WTC11 (cell line): Measurements from ENCODE around the gene CENPM. TPM values are rescaled to one million over a fixed set of nuclear protein-coding genes. Genes with fewer than 3 reads are reported as not detected.

Source experiments
- ATAC-seq: fragments of 200-7000 bp; cut with Tn5 transposase; 2 replicates; pipeline ENCODE4 v1.10.0; 2021; ENCODE audit warnings: mild to moderate bottlenecking, moderate library complexity
- CTCF ChIA-PET: fragments of 300-600 bp; sonication (Branson Sonifier 250); formaldehyde crosslinking; loops from one replicate; lab custom pipeline; 2021; ENCODE audit warnings: antibody characterized with exemption; lab: Charles Lee
- POLR2A ChIA-PET: fragments of 350-600 bp; sonication (Branson Sonifier 250); formaldehyde crosslinking; loops from one replicate; lab custom pipeline; 2021; ENCODE audit warnings: antibody characterized with exemption; lab: Charles Lee
- DNase-seq: peaks from one replicate; pipeline ENCODE4 v3.0.0; 2021; ENCODE audit warnings: low spot score
- H3K27ac Mint-ChIP-seq: 2 replicates; pipeline ENCODE4 v1.8.0; 2021; ENCODE audit warnings: mixed read lengths
- H3K27me3 Mint-ChIP-seq: 2 replicates; pipeline ENCODE4 v1.8.0; 2021; ENCODE audit warnings: low read depth, mild to moderate bottlenecking, moderate library complexity, mixed read lengths
- H3K36me3 Mint-ChIP-seq: 2 replicates; pipeline ENCODE4 v1.8.0; 2021; ENCODE audit warnings: mixed read lengths
- H3K4me1 Mint-ChIP-seq: 2 replicates; pipeline ENCODE4 v1.8.0; 2022; ENCODE audit warnings: mixed read lengths
- H3K4me3 Mint-ChIP-seq: 2 replicates; pipeline ENCODE4 v1.8.0; 2021; ENCODE audit warnings: mild to moderate bottlenecking, moderate library complexity, mixed read lengths
- H3K9me3 Mint-ChIP-seq: 2 replicates; pipeline ENCODE4 v1.8.0; 2021; ENCODE audit warnings: mixed read lengths
- ETV6 ChIP-seq: sonication (generic); formaldehyde crosslinking; IDR thresholded peaks from 2 replicates; pipeline ENCODE4 v1.8.1; 2022; ENCODE audit warnings: mild to moderate bottlenecking, missing genetic modification reagents
- GABPB1 ChIP-seq: sonication (generic); formaldehyde crosslinking; IDR thresholded peaks from 2 replicates; pipeline ENCODE4 v1.8.1; 2023; ENCODE audit warnings: mild to moderate bottlenecking, missing genetic modification reagents
- MXD4 ChIP-seq: fragments of 250-450 bp; sonication (Bioruptor Pico); IDR thresholded peaks from 2 replicates; pipeline ENCODE4 v1.8.0; 2021; ENCODE audit warnings: mild to moderate bottlenecking, moderate library complexity, borderline replicate concordance
- MYBL2 ChIP-seq: sonication (generic); formaldehyde crosslinking; IDR thresholded peaks from 2 replicates; pipeline ENCODE4 v1.8.1; 2023; ENCODE audit warnings: mild to moderate bottlenecking, moderate library complexity, missing genetic modification reagents
- NFATC4 ChIP-seq: fragments of 250-450 bp; sonication (Bioruptor Pico); IDR thresholded peaks from 2 replicates; pipeline ENCODE4 v1.9.0; 2021; ENCODE audit warnings: mild to moderate bottlenecking
- NR1H2 ChIP-seq: sonication (generic); formaldehyde crosslinking; IDR thresholded peaks from 2 replicates; pipeline ENCODE4 v1.9.0; 2021; ENCODE audit warnings: mild to moderate bottlenecking, moderate library complexity, missing genetic modification reagents
- RORB ChIP-seq: fragments of 250-450 bp; sonication (Bioruptor Pico); IDR thresholded peaks from 2 replicates; pipeline ENCODE4 v1.9.0; 2021; ENCODE audit warnings: mild to moderate bottlenecking
- SMAD4 ChIP-seq: sonication (generic); formaldehyde crosslinking; IDR thresholded peaks from 2 replicates; pipeline ENCODE4 v1.8.0; 2022; ENCODE audit warnings: mild to moderate bottlenecking, missing genetic modification reagents
- SP1 ChIP-seq: sonication (generic); formaldehyde crosslinking; conservative IDR thresholded peaks from 2 replicates; pipeline ENCODE4 v1.8.1; 2022; ENCODE audit warnings: missing genetic modification reagents
- ZBTB21 ChIP-seq: sonication (generic); formaldehyde crosslinking; IDR thresholded peaks from 2 replicates; pipeline ENCODE4 v1.8.1; 2023; ENCODE audit warnings: mild to moderate bottlenecking, missing genetic modification reagents, borderline replicate concordance
- ZNF219 ChIP-seq: sonication (generic); formaldehyde crosslinking; IDR thresholded peaks from 2 replicates; pipeline ENCODE4 v1.8.0; 2023; ENCODE audit warnings: missing genetic modification reagents, mild to moderate bottlenecking, borderline replicate concordance
- ZNF396 ChIP-seq: fragments of 250-450 bp; sonication (Bioruptor Pico); IDR thresholded peaks from 2 replicates; pipeline ENCODE4 v1.8.0; 2021; ENCODE audit warnings: mild to moderate bottlenecking, moderate library complexity, borderline replicate concordance
- ZNF423 ChIP-seq: fragments of 250-450 bp; sonication (Bioruptor Pico); IDR thresholded peaks from 2 replicates; pipeline ENCODE4 v2.1.2; 2022; ENCODE audit warnings: mild to moderate bottlenecking, moderate library complexity
- total RNA-seq: library from RNA; stranded (reverse); gene quantifications from 3 replicates; pipeline ENCODE4 v1.2.3, GENCODE V29; 2021
- TF ChIP-seq, protein P1 (sequence below): sonication (generic); formaldehyde crosslinking; IDR thresholded peaks from 2 replicates; pipeline ENCODE4 v1.8.1; 2023; ENCODE audit warnings: mild to moderate bottlenecking, missing genetic modification reagents, moderate library complexity
- TF ChIP-seq, protein P2 (sequence below): sonication (generic); formaldehyde crosslinking; IDR thresholded peaks from 2 replicates; pipeline ENCODE4 v1.8.0; 2022; ENCODE audit warnings: mild to moderate bottlenecking, missing genetic modification reagents
- TF ChIP-seq, protein P3 (sequence below): sonication (generic); formaldehyde crosslinking; IDR thresholded peaks from 2 replicates; pipeline ENCODE4 v1.8.1; 2022; ENCODE audit warnings: mild to moderate bottlenecking, missing genetic modification reagents, moderate library complexity, borderline replicate concordance
- TF ChIP-seq, protein P4 (sequence below): fragments of 250-450 bp; sonication (Bioruptor Pico); IDR thresholded peaks from 2 replicates; pipeline ENCODE4 v1.9.0; 2021; ENCODE audit warnings: mild to moderate bottlenecking
- TF ChIP-seq, protein P5 (sequence below): fragments of 250-450 bp; sonication (Bioruptor Pico); IDR thresholded peaks from 2 replicates; pipeline ENCODE4 v1.9.0; 2021; ENCODE audit warnings: mild to moderate bottlenecking
- TF ChIP-seq, protein P6 (sequence below): sonication (generic); formaldehyde crosslinking; conservative IDR thresholded peaks from 2 replicates; pipeline ENCODE4 v1.8.1; 2023; ENCODE audit warnings: mild to moderate bottlenecking, low read depth, missing genetic modification reagents, moderate library complexity
- TF ChIP-seq, protein P7 (sequence below): sonication (generic); formaldehyde crosslinking; IDR thresholded peaks from 2 replicates; pipeline ENCODE4 v1.8.1; 2023; ENCODE audit warnings: mild to moderate bottlenecking, missing genetic modification reagents

The CENPM gene
- total RNA-seq, 1 experiment from 2014 or later = 40.3 TPM

DNA sequence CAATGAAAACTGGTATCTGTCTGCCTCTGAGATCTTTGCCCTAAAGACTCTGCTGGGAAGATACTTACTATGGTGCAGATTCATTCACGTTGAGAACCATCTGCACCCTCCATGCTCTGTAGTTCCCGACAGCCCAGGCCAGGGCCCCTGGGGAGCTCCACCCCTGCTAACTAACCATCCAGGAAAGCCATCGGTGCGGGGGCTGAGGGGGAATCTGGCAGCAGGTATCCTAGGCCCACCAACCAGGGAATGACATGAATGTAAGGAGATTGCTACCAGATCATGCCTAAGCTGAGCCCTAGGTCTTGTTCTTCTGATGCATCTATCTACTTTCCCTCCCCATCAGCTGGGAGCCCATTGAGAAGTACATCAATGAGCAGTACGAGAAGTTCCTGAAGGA lies 40.3 kb upstream of the CENPM start:
- Mint-ChIP-seq H3K27ac (no peak overlapping the region), H3K4me1 (no peaks in the 10 kb centered on the region), H3K4me3 (no peak overlapping the region), H3K27me3 (no peaks in the 10 kb centered on the region; the same call in 1 of the 2 replicates), H3K36me3 (peaks cover 14% of the 10 kb centered on the region), H3K9me3 (no peaks in the 10 kb centered on the region)
- no peak for DNase-seq
- POLR2A ChIA-PET = no interaction called here
- no peak for TF ChIP-seq ZNF423 (CRISPR knock-in tag)
- TF ChIP-seq, protein P1, sequence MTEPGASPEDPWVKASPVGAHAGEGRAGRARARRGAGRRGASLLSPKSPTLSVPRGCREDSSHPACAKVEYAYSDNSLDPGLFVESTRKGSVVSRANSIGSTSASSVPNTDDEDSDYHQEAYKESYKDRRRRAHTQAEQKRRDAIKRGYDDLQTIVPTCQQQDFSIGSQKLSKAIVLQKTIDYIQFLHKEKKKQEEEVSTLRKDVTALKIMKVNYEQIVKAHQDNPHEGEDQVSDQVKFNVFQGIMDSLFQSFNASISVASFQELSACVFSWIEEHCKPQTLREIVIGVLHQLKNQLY (CRISPR knock-in tag) = no peak
- no peak for TF ChIP-seq SMAD4
- no peak for TF ChIP-seq NFATC4 (CRISPR knock-in tag)
- TF ChIP-seq ZNF396 (CRISPR knock-in tag) = no peak
- CTCF ChIA-PET = interaction anchor here (0.5 to 1.1 kb wide), 4 partner anchors 29 to 126 kb away, joined by 3 to 5 read pairs (median 3); partner anchors contain the start of gene NDUFA6
- ATAC-seq = no peak

DNA sequence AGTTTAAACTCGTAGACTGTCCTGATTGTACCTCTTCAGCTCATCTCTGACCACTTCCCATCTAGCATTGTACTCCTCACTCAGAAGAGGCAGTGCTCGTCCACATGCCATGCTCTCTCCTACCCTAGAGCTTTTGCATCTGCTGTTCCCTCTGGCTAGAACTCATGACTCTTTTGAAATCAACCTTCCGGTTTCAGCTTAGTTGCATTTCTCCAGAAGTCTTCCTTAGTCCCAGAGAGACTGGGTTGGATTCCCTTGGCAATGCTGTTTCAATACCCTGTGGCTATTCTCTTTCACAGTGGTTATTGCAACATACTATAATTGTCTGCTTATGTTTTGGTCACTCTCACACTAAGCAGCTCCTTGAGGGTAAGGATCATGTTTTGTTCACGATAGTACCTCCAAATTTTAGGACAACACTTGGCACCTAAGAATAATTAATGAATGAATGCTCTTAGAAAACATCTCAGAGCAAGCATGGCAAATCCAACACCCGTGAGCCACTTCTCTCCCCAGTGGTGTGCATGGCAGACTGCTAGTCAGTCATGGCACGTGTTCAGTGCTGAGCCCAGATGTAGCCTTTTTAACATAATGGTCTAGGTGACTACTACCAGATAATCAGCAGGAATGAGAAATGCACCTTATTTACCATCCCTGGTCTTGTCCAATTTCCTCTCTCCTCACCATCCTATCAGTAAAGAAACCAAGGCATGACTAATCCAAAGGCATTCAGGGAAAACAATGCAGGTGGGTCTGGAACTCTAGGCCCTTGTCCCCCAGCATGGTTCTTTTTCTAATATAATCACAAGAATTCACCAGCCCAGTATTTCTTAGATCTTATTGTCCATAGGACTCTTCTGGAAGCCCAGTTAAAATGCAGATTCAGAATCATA lies 36.8 kb upstream of the CENPM start:
- no peak overlapping the region for H3K4me3 Mint-ChIP-seq
- ChIA-PET CTCF (no interaction called here), POLR2A (interaction anchor here (0.6 kb wide), 1 partner anchor 1839 kb away, joined by 5 read pairs; no protein-coding TSS in a partner anchor)
- peaks cover 9% of the 10 kb centered on the region; the same call in 1 of the 2 replicates for H3K36me3 Mint-ChIP-seq
- no peaks in the 10 kb centered on the region for H3K9me3 Mint-ChIP-seq
- ATAC-seq (no peak), DNase-seq (no peak)
- no peaks in the 10 kb centered on the region; the same call in 1 of the 2 replicates for H3K27me3 Mint-ChIP-seq
- TF ChIP-seq ETV6 (no peak), SP1 (CRISPR knock-in tag) (no peak), ZBTB21 (CRISPR knock-in tag) (no peak), MXD4 (CRISPR knock-in tag) (no peak)
- TF ChIP-seq, protein P2, sequence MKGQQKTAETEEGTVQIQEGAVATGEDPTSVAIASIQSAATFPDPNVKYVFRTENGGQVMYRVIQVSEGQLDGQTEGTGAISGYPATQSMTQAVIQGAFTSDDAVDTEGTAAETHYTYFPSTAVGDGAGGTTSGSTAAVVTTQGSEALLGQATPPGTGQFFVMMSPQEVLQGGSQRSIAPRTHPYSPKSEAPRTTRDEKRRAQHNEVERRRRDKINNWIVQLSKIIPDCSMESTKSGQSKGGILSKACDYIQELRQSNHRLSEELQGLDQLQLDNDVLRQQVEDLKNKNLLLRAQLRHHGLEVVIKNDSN (CRISPR knock-in tag) = no peak
- TF ChIP-seq, protein P3, sequence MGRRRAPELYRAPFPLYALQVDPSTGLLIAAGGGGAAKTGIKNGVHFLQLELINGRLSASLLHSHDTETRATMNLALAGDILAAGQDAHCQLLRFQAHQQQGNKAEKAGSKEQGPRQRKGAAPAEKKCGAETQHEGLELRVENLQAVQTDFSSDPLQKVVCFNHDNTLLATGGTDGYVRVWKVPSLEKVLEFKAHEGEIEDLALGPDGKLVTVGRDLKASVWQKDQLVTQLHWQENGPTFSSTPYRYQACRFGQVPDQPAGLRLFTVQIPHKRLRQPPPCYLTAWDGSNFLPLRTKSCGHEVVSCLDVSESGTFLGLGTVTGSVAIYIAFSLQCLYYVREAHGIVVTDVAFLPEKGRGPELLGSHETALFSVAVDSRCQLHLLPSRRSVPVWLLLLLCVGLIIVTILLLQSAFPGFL = no peak
- H3K27ac Mint-ChIP-seq = no peak overlapping the region
- H3K4me1 Mint-ChIP-seq = no peaks in the 10 kb centered on the region

DNA sequence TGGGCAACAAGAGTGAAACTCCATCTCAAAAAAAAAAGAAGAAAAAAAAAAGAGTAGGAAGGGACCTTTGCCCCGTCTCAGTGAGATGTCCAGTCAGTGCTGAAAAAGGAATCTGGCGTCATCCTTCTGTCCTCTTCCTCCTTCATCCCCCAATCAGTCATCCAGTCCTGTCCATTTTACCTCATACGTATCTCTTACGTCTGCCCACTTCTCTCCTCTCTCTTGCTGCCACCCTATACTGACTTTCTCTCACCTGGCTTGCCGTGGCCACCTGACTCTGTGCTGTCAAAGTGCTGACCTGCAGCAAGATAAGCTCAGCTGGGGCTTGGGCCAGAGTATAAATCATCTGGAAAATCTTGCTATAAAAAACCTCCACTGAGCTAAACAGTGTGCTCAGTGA lies 35.9 kb upstream of the CENPM start:
- DNase-seq = no peak
- no peak for ATAC-seq
- peaks cover 4% of the 10 kb centered on the region for H3K4me1 Mint-ChIP-seq
- H3K27ac Mint-ChIP-seq = no peak overlapping the region
- POLR2A ChIA-PET = no interaction called here
- CTCF ChIA-PET = no interaction called here
- no peak overlapping the region for H3K4me3 Mint-ChIP-seq
- H3K9me3 Mint-ChIP-seq = no peaks in the 10 kb centered on the region
- peaks cover 4% of the 10 kb centered on the region for H3K27me3 Mint-ChIP-seq
- H3K36me3 Mint-ChIP-seq = peaks cover 5% of the 10 kb centered on the region; the same call in 1 of the 2 replicates
- TF ChIP-seq NR1H2 (CRISPR knock-in tag) (no peak), MYBL2 (CRISPR knock-in tag) (no peak), GABPB1 (CRISPR knock-in tag) (no peak), ZNF219 (CRISPR knock-in tag) (no peak), RORB (CRISPR knock-in tag) (no peak)
- TF ChIP-seq, protein P4, sequence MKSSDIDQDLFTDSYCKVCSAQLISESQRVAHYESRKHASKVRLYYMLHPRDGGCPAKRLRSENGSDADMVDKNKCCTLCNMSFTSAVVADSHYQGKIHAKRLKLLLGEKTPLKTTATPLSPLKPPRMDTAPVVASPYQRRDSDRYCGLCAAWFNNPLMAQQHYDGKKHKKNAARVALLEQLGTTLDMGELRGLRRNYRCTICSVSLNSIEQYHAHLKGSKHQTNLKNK (CRISPR knock-in tag) = no peak
- TF ChIP-seq, protein P5, sequence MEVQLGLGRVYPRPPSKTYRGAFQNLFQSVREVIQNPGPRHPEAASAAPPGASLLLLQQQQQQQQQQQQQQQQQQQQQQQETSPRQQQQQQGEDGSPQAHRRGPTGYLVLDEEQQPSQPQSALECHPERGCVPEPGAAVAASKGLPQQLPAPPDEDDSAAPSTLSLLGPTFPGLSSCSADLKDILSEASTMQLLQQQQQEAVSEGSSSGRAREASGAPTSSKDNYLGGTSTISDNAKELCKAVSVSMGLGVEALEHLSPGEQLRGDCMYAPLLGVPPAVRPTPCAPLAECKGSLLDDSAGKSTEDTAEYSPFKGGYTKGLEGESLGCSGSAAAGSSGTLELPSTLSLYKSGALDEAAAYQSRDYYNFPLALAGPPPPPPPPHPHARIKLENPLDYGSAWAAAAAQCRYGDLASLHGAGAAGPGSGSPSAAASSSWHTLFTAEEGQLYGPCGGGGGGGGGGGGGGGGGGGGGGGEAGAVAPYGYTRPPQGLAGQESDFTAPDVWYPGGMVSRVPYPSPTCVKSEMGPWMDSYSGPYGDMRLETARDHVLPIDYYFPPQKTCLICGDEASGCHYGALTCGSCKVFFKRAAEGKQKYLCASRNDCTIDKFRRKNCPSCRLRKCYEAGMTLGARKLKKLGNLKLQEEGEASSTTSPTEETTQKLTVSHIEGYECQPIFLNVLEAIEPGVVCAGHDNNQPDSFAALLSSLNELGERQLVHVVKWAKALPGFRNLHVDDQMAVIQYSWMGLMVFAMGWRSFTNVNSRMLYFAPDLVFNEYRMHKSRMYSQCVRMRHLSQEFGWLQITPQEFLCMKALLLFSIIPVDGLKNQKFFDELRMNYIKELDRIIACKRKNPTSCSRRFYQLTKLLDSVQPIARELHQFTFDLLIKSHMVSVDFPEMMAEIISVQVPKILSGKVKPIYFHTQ = no peak
- TF ChIP-seq, protein P6, sequence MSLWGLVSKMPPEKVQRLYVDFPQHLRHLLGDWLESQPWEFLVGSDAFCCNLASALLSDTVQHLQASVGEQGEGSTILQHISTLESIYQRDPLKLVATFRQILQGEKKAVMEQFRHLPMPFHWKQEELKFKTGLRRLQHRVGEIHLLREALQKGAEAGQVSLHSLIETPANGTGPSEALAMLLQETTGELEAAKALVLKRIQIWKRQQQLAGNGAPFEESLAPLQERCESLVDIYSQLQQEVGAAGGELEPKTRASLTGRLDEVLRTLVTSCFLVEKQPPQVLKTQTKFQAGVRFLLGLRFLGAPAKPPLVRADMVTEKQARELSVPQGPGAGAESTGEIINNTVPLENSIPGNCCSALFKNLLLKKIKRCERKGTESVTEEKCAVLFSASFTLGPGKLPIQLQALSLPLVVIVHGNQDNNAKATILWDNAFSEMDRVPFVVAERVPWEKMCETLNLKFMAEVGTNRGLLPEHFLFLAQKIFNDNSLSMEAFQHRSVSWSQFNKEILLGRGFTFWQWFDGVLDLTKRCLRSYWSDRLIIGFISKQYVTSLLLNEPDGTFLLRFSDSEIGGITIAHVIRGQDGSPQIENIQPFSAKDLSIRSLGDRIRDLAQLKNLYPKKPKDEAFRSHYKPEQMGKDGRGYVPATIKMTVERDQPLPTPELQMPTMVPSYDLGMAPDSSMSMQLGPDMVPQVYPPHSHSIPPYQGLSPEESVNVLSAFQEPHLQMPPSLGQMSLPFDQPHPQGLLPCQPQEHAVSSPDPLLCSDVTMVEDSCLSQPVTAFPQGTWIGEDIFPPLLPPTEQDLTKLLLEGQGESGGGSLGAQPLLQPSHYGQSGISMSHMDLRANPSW (CRISPR knock-in tag) = no peak
- TF ChIP-seq, protein P7, sequence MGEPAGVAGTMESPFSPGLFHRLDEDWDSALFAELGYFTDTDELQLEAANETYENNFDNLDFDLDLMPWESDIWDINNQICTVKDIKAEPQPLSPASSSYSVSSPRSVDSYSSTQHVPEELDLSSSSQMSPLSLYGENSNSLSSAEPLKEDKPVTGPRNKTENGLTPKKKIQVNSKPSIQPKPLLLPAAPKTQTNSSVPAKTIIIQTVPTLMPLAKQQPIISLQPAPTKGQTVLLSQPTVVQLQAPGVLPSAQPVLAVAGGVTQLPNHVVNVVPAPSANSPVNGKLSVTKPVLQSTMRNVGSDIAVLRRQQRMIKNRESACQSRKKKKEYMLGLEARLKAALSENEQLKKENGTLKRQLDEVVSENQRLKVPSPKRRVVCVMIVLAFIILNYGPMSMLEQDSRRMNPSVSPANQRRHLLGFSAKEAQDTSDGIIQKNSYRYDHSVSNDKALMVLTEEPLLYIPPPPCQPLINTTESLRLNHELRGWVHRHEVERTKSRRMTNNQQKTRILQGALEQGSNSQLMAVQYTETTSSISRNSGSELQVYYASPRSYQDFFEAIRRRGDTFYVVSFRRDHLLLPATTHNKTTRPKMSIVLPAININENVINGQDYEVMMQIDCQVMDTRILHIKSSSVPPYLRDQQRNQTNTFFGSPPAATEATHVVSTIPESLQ (CRISPR knock-in tag) = no peak
